ENCODE measurements around the gene NEDD1.

Gene NEDD1

GRCh38 chr12:96906849-96907670 is at the start of gene NEDD1:
Gene NEDD1 (plus strand): TSS chr12:96907257. CDS start chr12:96909760, 2,503 bp downstream.
- DNase-seq (ENCODE audit: extremely low spot score), result peak; percentile 90
- ChIA-PET CTCF (no interaction called here), POLR2A (interaction anchor here (0.6 kb wide), 1 partner anchor 33 kb away, joined by 4 read pairs; no protein-coding TSS in a partner anchor)
- TF ChIP-seq FOXM1 (IDR thresholded peaks at IDR 0.05; ENCODE audit: borderline replicate concordance) (0 out of 2 replicates have a peak, but pooled peaks have one; percentile 19), PKNOX1 (IDR thresholded peaks at IDR 0.05) (peak; percentile 86), BHLHE40 (IDR thresholded peaks at IDR 0.05; ENCODE audit: borderline replicate concordance) (no peak)

- DNase-seq (ENCODE audit: extremely low spot score), result no peak
- TF ChIP-seq SUZ12 (IDR thresholded peaks at IDR 0.05) (no peak), BHLHE40 (IDR thresholded peaks at IDR 0.05; ENCODE audit: borderline replicate concordance) (no peak), HDGF (IDR thresholded peaks at IDR 0.05; ENCODE audit: borderline replicate concordance) (no peak)
- ChIA-PET POLR2A (no interaction called here), CTCF (no interaction called here)
These were observed 48.9 kb upstream of the NEDD1 start for GRCh38 chr12:96858162-96858561.

GRCh38 chr12:96861656-96862055 is 45.4 kb upstream of the NEDD1 start:
- POLR2A ChIA-PET, result no interaction called here
- CTCF ChIA-PET, result no interaction called here
- no peak for DNase-seq (ENCODE audit: extremely low spot score)
- no peak for TF ChIP-seq NFRKB (IDR thresholded peaks at IDR 0.05)
- no peak for TF ChIP-seq ZNF384 (IDR thresholded peaks at IDR 0.05)
- TF ChIP-seq SUZ12 (IDR thresholded peaks at IDR 0.05), result no peak
- no peak for TF ChIP-seq HDGF (IDR thresholded peaks at IDR 0.05; ENCODE audit: borderline replicate concordance)
- no peak for TF ChIP-seq FOXM1 (IDR thresholded peaks at IDR 0.05; ENCODE audit: borderline replicate concordance)

GRCh38 chr12:96862326-96862725 is 44.7 kb upstream of the NEDD1 start:
- ChIA-PET POLR2A (no interaction called here), CTCF (no interaction called here)
- TF ChIP-seq TARDBP (IDR thresholded peaks at IDR 0.05), result no peak
- no peak for TF ChIP-seq ELF4 (IDR thresholded peaks at IDR 0.05)
- TF ChIP-seq FOXA1 (IDR thresholded peaks at IDR 0.05), result no peak
- TF ChIP-seq ZNF384 (IDR thresholded peaks at IDR 0.05), result no peak
- no peak for TF ChIP-seq L3MBTL2 (conservative IDR thresholded peaks at IDR 0.05)
- no peak for TF ChIP-seq PKNOX1 (IDR thresholded peaks at IDR 0.05)
- TF ChIP-seq SP1 (IDR thresholded peaks at IDR 0.05), result no peak
- TF ChIP-seq BHLHE40 (IDR thresholded peaks at IDR 0.05; ENCODE audit: borderline replicate concordance), result no peak
- TF ChIP-seq ARNT (IDR thresholded peaks at IDR 0.05), result no peak
- DNase-seq (ENCODE audit: extremely low spot score), result no peak

GRCh38 chr12:96864335-96864734 is 42.7 kb upstream of the NEDD1 start:
- POLR2A ChIA-PET, result no interaction called here
- CTCF ChIA-PET, result no interaction called here
- DNase-seq (ENCODE audit: extremely low spot score), result no peak
- TF ChIP-seq SP1 (IDR thresholded peaks at IDR 0.05) (no peak), ZNF384 (IDR thresholded peaks at IDR 0.05) (no peak), SUZ12 (IDR thresholded peaks at IDR 0.05) (no peak), ARNT (IDR thresholded peaks at IDR 0.05) (no peak), LEF1 (IDR thresholded peaks at IDR 0.05; ENCODE audit: borderline replicate concordance) (no peak), FOXK2 (IDR thresholded peaks at IDR 0.05) (no peak), FOXM1 (IDR thresholded peaks at IDR 0.05; ENCODE audit: borderline replicate concordance) (no peak), BHLHE40 (IDR thresholded peaks at IDR 0.05; ENCODE audit: borderline replicate concordance) (no peak), NFRKB (IDR thresholded peaks at IDR 0.05) (no peak), TARDBP (IDR thresholded peaks at IDR 0.05) (no peak), CTBP1 (IDR thresholded peaks at IDR 0.05; ENCODE audit: borderline replicate concordance) (no peak), L3MBTL2 (conservative IDR thresholded peaks at IDR 0.05) (no peak), ELF4 (IDR thresholded peaks at IDR 0.05) (no peak), HDGF (IDR thresholded peaks at IDR 0.05; ENCODE audit: borderline replicate concordance) (no peak)

- ChIA-PET POLR2A (no interaction called here), CTCF (no interaction called here)
- DNase-seq (ENCODE audit: extremely low spot score), result no peak
- TF ChIP-seq ZNF384 (IDR thresholded peaks at IDR 0.05), result no peak
- no peak for TF ChIP-seq FOXK2 (IDR thresholded peaks at IDR 0.05)
These were observed 40.1 kb upstream of the NEDD1 start for GRCh38 chr12:96866801-96867590.

- ChIA-PET CTCF (no interaction called here), POLR2A (no interaction called here)
- TF ChIP-seq SUZ12 (IDR thresholded peaks at IDR 0.05) (no peak), FOXK2 (IDR thresholded peaks at IDR 0.05) (no peak), ARNT (IDR thresholded peaks at IDR 0.05) (no peak), FOXM1 (IDR thresholded peaks at IDR 0.05; ENCODE audit: borderline replicate concordance) (no peak), NFRKB (IDR thresholded peaks at IDR 0.05) (no peak), CTBP1 (IDR thresholded peaks at IDR 0.05; ENCODE audit: borderline replicate concordance) (no peak)
- DNase-seq (ENCODE audit: extremely low spot score), result no peak
These were observed 36.1 kb upstream of the NEDD1 start for GRCh38 chr12:96870946-96871345.
